GM18505 (cell line): ENCODE results near the gene ME3.

Experiments
- ATAC-seq: cut with Tn5 transposase; IDR thresholded peaks from one replicate; pipeline ENCODE4 v1.9.1; 2021; ENCODE audit not compliant: unreplicated experiment
- POLR2A ChIP-seq: IDR thresholded peaks from 4 replicates; pipeline ENCODE4 v1.6.1; 2011; ENCODE audit warnings: borderline replicate concordance; ENCODE audit not compliant: insufficient read depth, insufficient read length; ENCODE audit errors: extremely low read depth

Gene ME3

DNA sequence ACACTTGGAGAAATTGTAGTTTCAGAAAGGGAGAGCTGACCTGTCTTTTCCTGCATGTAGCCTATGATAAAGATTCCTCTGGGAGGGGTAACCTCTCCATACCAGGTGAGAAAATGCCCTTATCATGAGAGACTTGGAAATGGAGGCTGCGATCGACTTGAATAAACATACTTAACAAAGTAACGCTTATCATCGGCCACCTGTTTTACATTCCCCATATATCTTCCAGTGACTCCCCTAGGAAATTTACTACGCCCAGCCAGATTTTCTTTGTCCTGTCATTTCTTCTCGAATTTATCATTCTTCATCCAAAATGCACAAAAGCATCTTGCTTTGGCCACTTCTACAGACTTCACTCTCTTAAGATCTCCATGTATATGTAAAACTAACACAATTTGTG is 154.2 kb downstream of the ME3 start:
- ATAC-seq = no peak
- no peak for TF ChIP-seq POLR2A

DNA sequence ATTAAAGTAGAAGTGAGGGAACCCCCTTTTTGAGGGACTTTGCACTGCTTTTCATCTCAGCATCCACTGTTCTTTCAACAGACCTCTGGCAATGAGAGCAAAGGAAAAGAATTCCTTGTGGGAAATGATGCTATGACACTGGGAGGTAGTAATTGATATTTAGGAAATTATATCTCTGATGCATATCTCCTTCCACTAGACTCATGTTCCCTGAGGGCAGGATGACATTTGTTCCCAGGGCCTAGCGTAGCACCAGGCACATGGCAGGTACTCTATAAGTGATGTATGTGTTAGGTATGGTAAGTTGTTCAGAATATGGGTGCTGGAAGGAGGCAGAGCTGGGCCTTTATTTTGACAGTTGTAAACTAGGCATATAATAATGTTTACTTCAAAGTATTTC is 154.9 kb downstream of the ME3 start:
- no peak for ATAC-seq
- no peak for TF ChIP-seq POLR2A

DNA sequence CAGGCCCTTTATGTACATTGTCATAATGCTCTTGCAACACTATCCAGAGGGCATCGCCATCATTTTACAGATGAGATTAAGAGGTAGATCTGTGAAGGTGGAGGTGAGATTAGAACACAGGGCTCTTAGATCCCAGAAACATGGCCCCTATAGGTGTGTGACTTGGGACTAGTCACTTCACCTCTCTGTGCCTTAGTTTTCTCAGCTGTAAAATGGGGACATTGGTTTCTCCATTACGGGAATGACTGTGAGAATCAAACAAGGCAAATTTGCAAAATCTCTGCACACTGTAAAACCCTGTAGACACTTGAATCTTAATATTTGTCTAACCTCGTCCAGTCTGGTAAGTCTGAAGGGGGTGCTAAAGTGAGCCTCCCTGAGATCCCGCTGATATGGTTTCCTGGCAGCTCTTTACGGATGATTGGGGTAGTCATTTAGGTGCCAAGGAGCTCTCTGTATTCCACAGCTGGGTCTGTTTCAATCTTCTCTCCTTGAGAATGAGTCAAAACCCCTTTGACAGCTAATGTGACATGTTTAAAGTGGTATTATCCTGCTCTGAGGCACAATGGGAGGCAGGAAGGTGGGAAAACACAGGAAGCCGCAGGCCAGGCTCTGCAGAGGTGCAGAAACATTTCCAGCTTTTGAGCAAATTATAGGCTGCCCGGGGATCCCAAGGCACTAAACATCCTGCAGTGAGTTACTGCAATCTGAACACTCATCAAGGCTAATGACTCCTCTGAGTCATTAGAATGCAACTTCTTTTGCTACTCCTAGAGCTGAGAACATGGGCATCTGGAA is 156.9 kb downstream of the ME3 start:
- no peak for TF ChIP-seq POLR2A
- ATAC-seq = no peak

DNA sequence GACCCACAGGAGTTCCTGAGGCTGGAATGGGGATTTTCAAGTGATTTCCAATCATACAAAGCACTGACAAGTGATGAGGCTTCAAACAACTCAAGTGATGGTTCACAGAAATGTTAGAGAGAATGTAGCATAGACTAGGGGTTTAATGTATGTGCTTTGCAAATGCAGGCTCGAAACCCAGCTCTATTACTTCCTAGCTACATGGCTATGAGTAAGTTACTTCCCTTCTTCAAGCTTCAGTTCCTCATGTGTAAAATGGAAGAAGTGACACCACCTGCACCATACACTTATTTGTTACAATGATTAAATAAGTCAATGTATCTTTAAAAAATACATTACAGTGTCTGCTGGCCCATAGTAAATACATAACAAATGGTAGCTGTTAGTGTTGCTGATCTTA is 158.0 kb downstream of the ME3 start:
- TF ChIP-seq POLR2A = no peak
- peak; percentile 65 for ATAC-seq

DNA sequence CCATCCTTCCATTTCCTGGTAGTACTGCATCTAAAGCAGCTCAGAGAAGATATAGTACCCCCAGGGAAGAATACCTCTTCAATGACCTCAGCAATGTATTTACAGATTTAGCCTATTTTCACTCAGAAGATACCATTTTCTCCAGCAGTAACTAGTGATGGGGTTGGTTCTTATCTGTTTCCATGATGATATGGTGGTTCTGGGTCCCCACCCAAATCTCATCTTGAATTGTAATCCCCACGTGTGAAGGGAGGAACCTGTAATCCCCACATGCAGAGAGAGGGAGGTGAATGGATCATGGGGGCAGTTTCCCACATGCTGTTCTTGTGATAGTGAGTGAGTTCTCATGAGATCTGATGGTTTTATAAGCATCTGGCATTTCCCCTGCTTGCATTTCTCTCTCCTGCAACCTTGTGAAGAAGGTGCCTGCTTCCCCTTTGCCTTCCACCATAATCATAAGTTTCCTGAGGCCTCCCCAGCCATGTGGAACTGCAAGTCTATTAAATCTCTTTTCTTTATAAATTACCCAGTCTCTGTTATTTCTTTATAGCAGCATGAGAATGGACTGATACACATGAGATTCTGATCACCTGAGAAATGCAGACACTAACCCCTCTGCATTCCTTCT is 158.6 kb downstream of the ME3 start:
- peak; percentile 9 for ATAC-seq
- TF ChIP-seq POLR2A = no peak

DNA sequence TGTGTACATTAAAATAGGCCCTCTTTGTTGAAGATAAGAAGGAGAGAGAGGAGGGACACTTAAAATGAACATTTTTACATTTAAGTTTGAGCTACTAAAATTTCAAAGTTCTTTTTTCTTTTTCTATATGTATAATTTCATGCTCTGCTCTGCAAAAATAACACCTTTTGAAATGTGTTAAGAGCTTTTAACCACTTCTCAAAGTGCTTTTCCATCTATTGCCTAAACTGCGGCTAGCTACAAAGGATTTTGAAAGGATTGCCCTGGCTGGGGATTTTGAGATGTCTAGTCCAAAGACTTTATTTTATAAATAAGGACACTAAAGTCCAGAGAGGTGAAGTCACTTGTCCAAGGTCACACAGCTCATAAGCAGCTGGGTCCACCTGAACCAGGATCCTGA is 159.3 kb downstream of the ME3 start:
- no peak for TF ChIP-seq POLR2A
- ATAC-seq = no peak

DNA sequence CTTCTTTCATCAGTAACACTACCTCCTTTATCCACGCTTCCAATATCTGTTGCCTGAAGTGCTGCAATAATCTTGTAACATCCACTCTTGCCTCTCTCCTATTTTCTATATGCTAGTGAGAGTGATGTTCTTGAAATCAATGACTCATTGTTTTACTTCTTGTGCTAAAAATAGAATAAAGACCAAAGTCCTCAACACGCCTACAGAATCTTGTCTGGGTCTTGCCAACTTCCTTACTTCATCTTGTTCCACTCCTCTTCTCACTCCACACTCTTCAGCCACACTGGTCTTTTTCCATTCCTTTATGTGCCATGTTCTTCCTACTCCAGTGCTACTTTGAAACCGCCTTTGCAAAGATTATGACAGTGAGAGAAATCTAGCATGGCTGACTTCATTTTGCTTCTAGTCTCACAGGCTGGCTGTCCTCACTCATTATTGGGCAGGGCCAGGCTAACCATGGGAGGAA is 161.3 kb downstream of the ME3 start:
- ATAC-seq = peak; percentile 73
- no peak for TF ChIP-seq POLR2A

DNA sequence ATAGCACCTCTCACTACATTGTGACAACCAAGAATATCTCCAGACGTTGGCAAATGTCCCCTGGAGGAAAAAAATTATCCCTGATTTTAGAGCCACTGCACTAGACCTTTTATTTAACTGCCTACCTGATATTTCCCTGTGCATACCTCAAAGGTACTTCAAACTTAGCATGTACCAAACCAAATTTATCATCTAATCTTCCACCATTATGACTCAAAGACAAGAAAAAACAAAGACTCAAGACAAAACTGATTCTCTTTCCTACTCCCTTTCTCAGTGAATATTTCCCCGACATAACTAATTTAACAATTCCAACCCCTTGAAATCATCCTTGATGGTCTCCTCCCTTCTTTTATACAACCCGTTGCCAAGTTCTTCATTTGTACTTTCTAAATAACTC is 161.7 kb downstream of the ME3 start:
- ATAC-seq = no peak
- TF ChIP-seq POLR2A = no peak

DNA sequence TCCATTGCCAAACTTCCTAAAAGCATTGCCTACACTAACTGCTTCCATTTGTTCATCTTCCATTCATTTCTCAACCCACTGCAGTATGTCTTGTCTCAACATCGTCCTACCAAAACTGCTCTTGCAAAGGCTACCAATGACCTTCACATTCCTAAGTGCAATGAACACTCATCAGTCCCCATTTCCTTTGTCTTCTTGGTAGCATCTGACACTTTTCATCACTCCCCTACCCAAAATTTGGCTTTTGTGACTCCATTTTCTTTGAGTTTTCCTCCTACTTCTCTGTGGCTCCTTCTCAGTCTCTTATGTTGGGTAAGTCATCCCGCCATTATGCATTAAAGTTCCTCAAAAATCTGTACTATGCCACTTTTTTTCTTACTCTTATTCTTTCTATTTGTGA is 162.3 kb downstream of the ME3 start:
- no peak for TF ChIP-seq POLR2A
- no peak for ATAC-seq

DNA sequence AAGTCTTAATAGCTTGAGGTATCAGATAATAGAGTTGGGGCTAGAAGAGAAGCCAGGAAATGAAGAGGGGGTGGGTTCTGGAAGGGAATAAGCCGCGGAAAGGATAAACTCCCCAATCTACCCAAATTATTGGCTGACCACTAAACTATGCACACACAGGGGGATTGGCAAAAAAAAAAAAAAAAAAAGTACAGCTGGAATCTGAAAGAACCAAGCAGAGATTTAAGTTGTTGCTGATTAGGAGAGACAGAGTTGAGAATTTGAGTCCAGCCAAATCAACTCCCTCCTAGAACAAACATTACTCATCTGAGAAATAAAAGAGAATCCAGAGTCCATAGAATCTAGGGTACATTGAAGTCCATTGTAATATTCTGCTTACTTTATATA is 162.8 kb downstream of the ME3 start:
- no peak for TF ChIP-seq POLR2A
- ATAC-seq = no peak

DNA sequence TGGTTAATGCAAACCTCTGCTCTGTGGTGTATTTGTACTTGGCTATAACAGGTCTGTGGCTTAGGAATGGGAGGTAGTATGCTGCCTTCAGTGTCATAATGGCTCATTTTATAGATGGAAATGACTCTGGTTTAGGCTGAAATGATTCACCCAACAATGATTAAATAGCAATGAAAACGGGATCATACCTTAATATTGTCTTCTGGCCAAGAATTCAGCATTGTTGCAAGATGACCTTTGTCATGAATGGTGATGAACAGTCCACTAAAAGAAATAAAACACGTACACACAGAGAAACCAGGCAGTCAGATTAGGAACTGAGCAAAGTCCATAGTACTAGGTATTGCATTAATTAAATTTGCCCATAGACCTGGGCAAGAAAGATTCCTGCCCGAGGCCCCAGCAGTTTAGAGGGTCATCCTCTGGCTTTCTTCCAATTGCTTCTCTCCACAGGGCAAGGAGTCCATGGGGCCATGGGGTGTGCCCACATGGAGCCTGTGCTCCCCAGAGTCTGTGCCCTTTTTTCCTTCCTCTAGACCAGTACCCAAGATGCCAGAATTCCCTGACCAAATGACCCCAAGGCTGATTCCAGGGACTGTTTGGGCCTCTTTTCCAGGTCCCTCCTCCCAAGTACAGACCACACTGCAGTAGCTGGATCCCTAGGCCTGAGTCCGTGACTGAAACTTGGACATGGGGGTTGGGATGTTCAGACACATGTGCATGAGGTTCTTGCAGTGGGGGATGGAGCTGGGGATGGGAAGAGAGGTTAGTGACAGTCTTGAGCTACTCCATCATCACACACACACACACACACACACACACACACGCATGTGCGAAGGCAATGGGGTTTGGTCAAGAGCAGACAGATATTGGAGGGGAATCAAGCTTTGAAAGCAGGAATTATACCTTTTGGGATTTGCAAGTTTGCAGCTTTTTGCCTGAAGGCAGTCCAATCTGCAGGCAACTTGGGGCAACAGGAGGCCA is 163.5 kb downstream of the ME3 start:
- ATAC-seq = no peak
- no peak for TF ChIP-seq POLR2A

DNA sequence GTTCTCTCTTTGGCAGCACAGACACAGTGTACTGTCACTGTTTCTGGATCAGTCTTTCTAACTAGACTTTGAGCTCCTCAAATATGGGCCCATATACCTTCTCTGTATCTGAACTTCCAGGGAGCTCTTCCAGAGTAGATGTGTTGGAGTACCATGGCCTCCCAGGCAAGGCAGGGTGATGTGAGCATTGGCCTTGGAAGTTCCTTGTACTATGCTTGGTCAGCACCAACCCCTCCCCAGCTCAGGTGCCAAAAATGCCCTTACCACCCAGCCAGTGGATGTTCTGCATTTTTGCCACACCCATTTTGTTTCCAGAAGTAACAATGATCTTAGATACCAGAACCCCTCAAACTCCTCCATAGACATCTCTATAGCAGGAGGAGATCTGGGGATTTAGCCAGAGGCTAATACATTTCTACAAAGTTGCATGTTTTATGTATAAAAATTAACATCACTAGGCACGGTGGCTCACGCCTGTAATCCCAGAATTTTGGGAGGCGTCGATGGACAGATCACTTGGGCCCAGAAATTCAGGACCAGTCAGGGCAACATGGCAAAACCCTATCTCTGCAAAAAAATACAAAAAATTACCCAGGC is 165.1 kb downstream of the ME3 start:
- no peak for TF ChIP-seq POLR2A
- ATAC-seq = no peak

DNA sequence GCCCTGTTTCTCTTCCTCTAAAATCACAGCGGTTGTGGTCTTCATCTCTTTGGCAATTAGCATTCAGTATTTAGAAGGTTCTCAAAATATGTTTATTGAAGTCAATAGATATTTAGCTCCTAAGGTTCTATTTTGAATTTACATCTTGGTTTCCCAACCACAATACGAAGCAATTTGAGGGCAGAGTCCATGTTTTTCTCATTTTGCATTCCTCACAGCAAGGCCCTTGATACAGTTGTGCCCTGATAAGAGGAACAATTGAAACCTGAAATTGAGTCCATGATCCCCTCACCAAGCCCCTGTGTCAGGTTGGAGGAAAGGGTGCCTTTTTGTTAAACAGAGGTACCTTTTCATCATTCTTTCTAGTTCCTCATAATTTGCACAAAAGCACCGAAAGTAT is 166.2 kb downstream of the ME3 start:
- no peak for ATAC-seq
- TF ChIP-seq POLR2A = no peak
